HCT116 (cell line): Measurements from ENCODE around the gene NPSR1.

Experiments
- ATF3 ChIP-seq: IDR thresholded peaks from 2 replicates; pipeline ENCODE4 v1.6.1; 2012
- CTCF ChIP-seq, 3 experiments: fragments of 200-600 bp in 1 of 3; sonication (generic) in 1 of 3; IDR thresholded peaks in 2 of 3; conservative IDR thresholded peaks in 1 of 3; 2 replicates each; pipeline ENCODE4 v1.5.1; 2012 to 2017; ENCODE audit warnings: low read depth in 2 of 3, low read length in 2 of 3, antibody characterized with exemption in 1 of 3, borderline replicate concordance in 1 of 3, control low read depth in 1 of 3, mild to moderate bottlenecking in 1 of 3, mixed read lengths in 1 of 3, mixed run types in 1 of 3, moderate library complexity in 1 of 3; ENCODE audit not compliant: insufficient read depth in 1 of 3
- POLR2A ChIP-seq: IDR thresholded peaks from 2 replicates; pipeline ENCODE4 v1.7.0; 2011; ENCODE audit warnings: borderline replicate concordance; ENCODE audit not compliant: insufficient read depth, insufficient read length; ENCODE audit errors: extremely low read depth
- POLR2AphosphoS5 ChIP-seq: IDR thresholded peaks from 2 replicates; pipeline ENCODE4 v1.6.1; 2011; ENCODE audit warnings: mild to moderate bottlenecking, low read depth, low read length, moderate library complexity

- no peak for TF ChIP-seq CTCF (IDR thresholded peaks at IDR 0.05 in 2 of 3, conservative IDR thresholded peaks at IDR 0.05 in 1 of 3; ENCODE audit: borderline replicate concordance in 1 of 3, insufficient read depth in 1 of 3, low read depth in 2 of 3, low read length in 2 of 3)
- TF ChIP-seq POLR2AphosphoS5, result no peak
- no peak for TF ChIP-seq ATF3
- no peak for TF ChIP-seq POLR2A
Measured at GRCh38 chr7:34875481-34875880, 217.5 kb downstream of the NPSR1 start.
